Activated B cell treated with CpG ODN at 0.5 μM for 24 hours (primary cell): ENCODE results near the gene OR52I2. TPM values are rescaled to one million over a fixed set of nuclear protein-coding genes. Genes with fewer than 3 reads are reported as not detected.

Experiments used
- ATAC-seq: fragments of 200-7000 bp; cut with Tn5 transposase; one replicate; pipeline ENCODE4 v1.10.0; 2021; ENCODE audit warnings: low read depth, mild to moderate bottlenecking, moderate library complexity
- CTCF ChIA-PET: fragments of 350-600 bp; sonication (Branson Sonifier 250); formaldehyde crosslinking; loops from one replicate; lab custom pipeline; 2021; ENCODE audit warnings: antibody characterized with exemption; lab: Charles Lee
- POLR2A ChIA-PET: fragments of 350-600 bp; sonication (Branson Sonifier 250); formaldehyde crosslinking; loops from one replicate; lab custom pipeline; 2021; ENCODE audit warnings: antibody characterized with exemption; lab: Charles Lee
- DNase-seq: peaks from one replicate; pipeline ENCODE4 v3.0.0; 2022
- H3K27ac Mint-ChIP-seq: one replicate; pipeline ENCODE4 v1.8.0; 2020; ENCODE audit warnings: mixed read lengths
- H3K27me3 Mint-ChIP-seq: one replicate; pipeline ENCODE4 v1.8.0; 2021; ENCODE audit warnings: mixed read lengths
- H3K36me3 Mint-ChIP-seq: one replicate; pipeline ENCODE4 v1.8.0; 2021; ENCODE audit warnings: low read depth, mixed read lengths
- H3K4me1 Mint-ChIP-seq: one replicate; pipeline ENCODE4 v1.8.0; 2021; ENCODE audit warnings: mixed read lengths
- H3K4me3 Mint-ChIP-seq: one replicate; pipeline ENCODE4 v1.8.0; 2020; ENCODE audit warnings: mild to moderate bottlenecking, mixed read lengths
- H3K9me3 Mint-ChIP-seq: one replicate; pipeline ENCODE4 v1.8.0; 2020; ENCODE audit warnings: mixed read lengths
- intact Hi-C: fragments of 100-400 bp; cut with micrococcal nuclease; formaldehyde crosslinking; loops from one replicate; pipeline ENCODE4 v1.15.1; 2024
- total RNA-seq: library from RNA; stranded (reverse); gene quantifications from 2 replicates; pipeline ENCODE4 v1.2.3, GENCODE V29; 2022
- TF ChIP-seq, protein P1 (sequence below): fragments of 200-600 bp; IDR thresholded peaks from one replicate; pipeline ENCODE4 v1.8.0; 2022; ENCODE audit warnings: antibody characterized with exemption, mild to moderate bottlenecking

OR52I2 gene
- total RNA-seq, 1 donor from 2014 or later = not detected

DNA sequence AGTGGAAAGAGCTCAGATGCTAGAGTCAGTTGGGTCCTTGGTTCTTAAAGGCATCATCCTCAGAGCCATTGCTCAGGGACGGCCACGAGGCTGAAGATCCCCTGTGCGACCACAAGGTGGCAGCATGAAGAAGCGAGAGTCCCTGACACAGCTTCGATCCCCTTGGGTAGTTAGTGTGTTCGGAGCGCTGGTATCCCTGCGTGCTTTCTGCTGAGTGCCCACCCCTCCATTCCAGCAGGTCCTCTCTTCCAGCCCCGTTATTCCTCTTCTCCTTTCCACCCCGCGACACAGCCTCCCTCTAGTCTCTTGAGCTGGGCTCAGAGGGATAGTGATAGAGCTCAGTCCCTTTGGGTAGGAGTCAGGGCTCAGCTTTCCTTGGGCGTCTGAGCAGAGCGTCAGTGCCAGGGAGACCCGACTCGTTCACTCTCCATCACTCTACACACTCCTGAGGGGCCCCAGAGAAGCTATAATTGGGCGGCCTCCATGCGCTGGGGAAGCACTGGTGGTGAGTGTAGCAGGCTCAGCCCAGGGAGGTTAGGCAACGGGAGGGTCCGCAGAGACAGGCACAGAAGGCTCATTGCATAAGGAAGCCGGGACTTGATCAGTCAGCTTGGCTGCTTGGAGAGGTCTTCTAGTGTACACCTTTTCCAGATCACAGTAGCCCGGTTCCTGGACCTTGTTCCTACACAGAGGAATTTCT lies 55.6 kb downstream of the OR52I2 start, which contains the start of gene OR51D1:
OR51D1 (plus strand) TSS at position 516 of the 700 bp plus-strand sequence. CDS start 2,314 bp downstream, outside the sequence.
- ChIA-PET POLR2A (no interaction called here), CTCF (interaction anchor here (0.8 to 2.6 kb wide), 17 partner anchors 8 to 1718 kb away, joined by 3 to 14 read pairs (median 5); partner anchors contain the start of gene TRIM68)
- no peaks in the 10 kb centered on the region for H3K9me3 Mint-ChIP-seq
- no peak within 1 kb of the TSS for H3K4me3 Mint-ChIP-seq
- TF ChIP-seq, protein P1, sequence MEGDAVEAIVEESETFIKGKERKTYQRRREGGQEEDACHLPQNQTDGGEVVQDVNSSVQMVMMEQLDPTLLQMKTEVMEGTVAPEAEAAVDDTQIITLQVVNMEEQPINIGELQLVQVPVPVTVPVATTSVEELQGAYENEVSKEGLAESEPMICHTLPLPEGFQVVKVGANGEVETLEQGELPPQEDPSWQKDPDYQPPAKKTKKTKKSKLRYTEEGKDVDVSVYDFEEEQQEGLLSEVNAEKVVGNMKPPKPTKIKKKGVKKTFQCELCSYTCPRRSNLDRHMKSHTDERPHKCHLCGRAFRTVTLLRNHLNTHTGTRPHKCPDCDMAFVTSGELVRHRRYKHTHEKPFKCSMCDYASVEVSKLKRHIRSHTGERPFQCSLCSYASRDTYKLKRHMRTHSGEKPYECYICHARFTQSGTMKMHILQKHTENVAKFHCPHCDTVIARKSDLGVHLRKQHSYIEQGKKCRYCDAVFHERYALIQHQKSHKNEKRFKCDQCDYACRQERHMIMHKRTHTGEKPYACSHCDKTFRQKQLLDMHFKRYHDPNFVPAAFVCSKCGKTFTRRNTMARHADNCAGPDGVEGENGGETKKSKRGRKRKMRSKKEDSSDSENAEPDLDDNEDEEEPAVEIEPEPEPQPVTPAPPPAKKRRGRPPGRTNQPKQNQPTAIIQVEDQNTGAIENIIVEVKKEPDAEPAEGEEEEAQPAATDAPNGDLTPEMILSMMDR = peak; percentile 59
- H3K36me3 Mint-ChIP-seq = no peaks in the 10 kb centered on the region
- no peak within 1 kb of the TSS for H3K27ac Mint-ChIP-seq
- intact Hi-C loops = loop anchor here (2.0 to 10.0 kb wide), 3 partner anchors 452 to 1716 kb away; partner anchors contain the start of gene OR51M1
- peak; percentile 84 for ATAC-seq
- no peaks in the 10 kb centered on the region for H3K4me1 Mint-ChIP-seq
- peak; percentile 39 for DNase-seq
- H3K27me3 Mint-ChIP-seq = peaks cover 4% of the 10 kb centered on the region

- H3K27ac Mint-ChIP-seq = no peak overlapping the region
- no peaks in the 10 kb centered on the region for H3K9me3 Mint-ChIP-seq
- TF ChIP-seq, protein P1 = no peak
- H3K27me3 Mint-ChIP-seq = peaks cover 2% of the 10 kb centered on the region
- intact Hi-C loops = loop anchor here (2.0 to 10.0 kb wide), 3 partner anchors 453 to 1715 kb away; partner anchors contain the start of gene OR51M1
- H3K4me3 Mint-ChIP-seq = no peak overlapping the region
- DNase-seq (no peak), ATAC-seq (no peak)
- ChIA-PET CTCF (interaction anchor here (0.8 to 2.6 kb wide), 13 partner anchors 9 to 1717 kb away, joined by 3 to 14 read pairs (median 5); partner anchors contain the start of gene TRIM68), POLR2A (no interaction called here)
- H3K4me1 Mint-ChIP-seq = no peaks in the 10 kb centered on the region
- H3K36me3 Mint-ChIP-seq = no peaks in the 10 kb centered on the region
Observed at GRCh38 chr11:4637662-4638047, 56.1 kb downstream of the OR52I2 start.

- intact Hi-C loops = loop anchor here (5.0 to 10.0 kb wide), 2 partner anchors 455 to 742 kb away; partner anchors contain the start of gene OR51M1
- ChIA-PET CTCF (no interaction called here), POLR2A (no interaction called here)
- DNase-seq (no peak), ATAC-seq (no peak)
- H3K36me3 Mint-ChIP-seq = no peaks in the 10 kb centered on the region
- H3K4me1 Mint-ChIP-seq = no peaks in the 10 kb centered on the region
- peaks cover 7% of the 10 kb centered on the region for H3K27me3 Mint-ChIP-seq
- no peak overlapping the region for H3K4me3 Mint-ChIP-seq
- no peaks in the 10 kb centered on the region for H3K9me3 Mint-ChIP-seq
- TF ChIP-seq, protein P1 = no peak
- no peak overlapping the region for H3K27ac Mint-ChIP-seq
Observed at GRCh38 chr11:4639931-4640330, 58.4 kb downstream of the OR52I2 start.

DNA sequence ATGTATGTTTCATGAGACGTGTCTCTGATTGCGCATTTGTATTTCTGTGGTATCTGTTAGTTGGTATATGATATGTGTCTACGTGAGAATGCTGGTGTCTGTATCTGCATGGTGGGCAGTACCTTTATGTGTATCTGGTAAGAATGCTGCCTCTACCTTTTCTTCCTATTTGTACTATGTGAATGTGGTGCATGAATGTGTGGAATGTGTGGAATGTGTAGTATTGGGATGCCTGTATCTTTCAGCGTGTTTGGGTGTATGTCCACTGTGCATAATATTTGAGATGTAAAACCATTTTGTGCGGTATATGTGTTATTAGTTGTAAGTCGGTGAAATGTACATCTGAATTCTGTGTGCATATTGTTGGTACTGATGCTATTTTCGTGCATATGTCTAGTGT lies 60.0 kb downstream of the OR52I2 start:
- peaks cover 7% of the 10 kb centered on the region for H3K27me3 Mint-ChIP-seq
- DNase-seq (no peak), ATAC-seq (no peak)
- TF ChIP-seq, protein P1 = no peak
- no peaks in the 10 kb centered on the region for H3K9me3 Mint-ChIP-seq
- H3K4me3 Mint-ChIP-seq = no peak overlapping the region
- H3K4me1 Mint-ChIP-seq = no peaks in the 10 kb centered on the region
- POLR2A ChIA-PET = no interaction called here
- H3K36me3 Mint-ChIP-seq = no peaks in the 10 kb centered on the region
- no peak overlapping the region for H3K27ac Mint-ChIP-seq
- intact Hi-C loops = no loop called here
- CTCF ChIA-PET = no interaction called here

- H3K27me3 Mint-ChIP-seq = peaks cover 7% of the 10 kb centered on the region
- H3K4me1 Mint-ChIP-seq = no peaks in the 10 kb centered on the region
- intact Hi-C loops = no loop called here
- no peaks in the 10 kb centered on the region for H3K36me3 Mint-ChIP-seq
- ATAC-seq (no peak), DNase-seq (no peak)
- no peak overlapping the region for H3K27ac Mint-ChIP-seq
- H3K9me3 Mint-ChIP-seq = no peaks in the 10 kb centered on the region
- CTCF ChIA-PET = no interaction called here
- POLR2A ChIA-PET = no interaction called here
- TF ChIP-seq, protein P1 = no peak
- no peak overlapping the region for H3K4me3 Mint-ChIP-seq
Observed at GRCh38 chr11:4642043-4642442, 60.5 kb downstream of the OR52I2 start.
